Tibial artery (tissue), 4 donors: ENCODE measurements around the gene GALNT9.
"Not testable (repeated sequence)": the region's sequence is repeated elsewhere in the genome, so short reads cannot be mapped to it uniquely, and the experiment has no call there.

Experiments
- DNase-seq, 2 donors: peaks; one replicate each; pipeline ENCODE4 v3.0.0-alpha.2; 2019
- H3K27ac ChIP-seq, 2 donors: fragments of 200-600 bp; sonication (generic) in 1 of 2; 1 replicate in 1 of 2; 2 replicates in 1 of 2; pipeline ENCODE4 v1.5.1; 2018 to 2019; ENCODE audit warnings: mild to moderate bottlenecking in 1 of 2
- H3K27me3 ChIP-seq, 2 donors: fragments of 200-600 bp; sonication (generic) in 1 of 2; one replicate each; pipeline versions ENCODE4 v1.5.1 to v1.6.0; 2016 to 2019
- H3K36me3 ChIP-seq, 3 donors: fragments of 200-600 bp; sonication (generic) in 2 of 3; one replicate each; pipeline ENCODE4 v1.5.1; 2016 to 2019; ENCODE audit warnings: mild to moderate bottlenecking in 2 of 3
- H3K4me1 ChIP-seq, 4 donors: fragments of 200-600 bp; sonication (generic) in 2 of 4; 1 replicate in 3 of 4; 2 replicates in 1 of 4; pipeline ENCODE4 v1.5.1; 2016 to 2019
- H3K4me3 ChIP-seq, 2 donors: fragments of 200-600 bp; sonication (generic) in 1 of 2; 1 replicate in 1 of 2; 2 replicates in 1 of 2; pipeline ENCODE4 v1.5.1; 2018 to 2019; ENCODE audit warnings: mild to moderate bottlenecking in 2 of 2
- H3K9me3 ChIP-seq, 3 donors: fragments of 200-600 bp; sonication (generic) in 1 of 3; one replicate each; pipeline ENCODE4 v1.5.1; 2016 to 2019
- CTCF ChIP-seq, 2 experiments: fragments of 200-600 bp in 1 of 2; fragments of 450-650 bp in 1 of 2; IDR thresholded peaks; one replicate each; pipeline ENCODE4 v1.5.1; 2017 to 2019; ENCODE audit warnings: antibody characterized with exemption in 2 of 2, mild to moderate bottlenecking in 1 of 2, moderate library complexity in 1 of 2
- intact Hi-C: fragments of 100-400 bp; cut with DNase I; formaldehyde crosslinking; loops from one replicate; pipeline ENCODE4 v1.15.0; 2023; ENCODE audit warnings: low total_unique reads

GALNT9 gene

GRCh38 chr12:132266370-132266769 is 63.0 kb downstream of the GALNT9 start:
- no peak for TF ChIP-seq CTCF (IDR thresholded peaks at IDR 0.05)
- no peak for DNase-seq
- intact Hi-C loops: loop anchor here (10.0 kb wide), 1 partner anchor 1102 kb away; no protein-coding TSS in a partner anchor

GRCh38 chr12:132265822-132266221 is 63.6 kb downstream of the GALNT9 start:
- H3K36me3 ChIP-seq, H3K9me3 ChIP-seq, DNase-seq, H3K27ac ChIP-seq, H3K4me1 ChIP-seq, H3K4me3 ChIP-seq: not testable (repeated sequence)
- intact Hi-C loops: loop anchor here (10.0 kb wide), 1 partner anchor 1101 kb away; no protein-coding TSS in a partner anchor
- peaks cover 0 to 73% of the 10 kb centered on the region in 2 donors for H3K27me3 ChIP-seq

More at GRCh38 chr12:132266370-132266769, 63.0 kb downstream of the GALNT9 start:
- Histone ChIP-seq H3K4me1 (no peaks in the 10 kb centered on the region), H3K4me3 (no peak overlapping the region), H3K9me3 (no peaks in the 10 kb centered on the region), H3K27me3 (peaks cover 0 to 72% of the 10 kb centered on the region in 2 donors), H3K27ac (no peak overlapping the region), H3K36me3 (no peaks in the 10 kb centered on the region)

- H3K27me3 ChIP-seq: peaks cover 0 to 76% of the 10 kb centered on the region in 2 donors
- DNase-seq: no peak
- TF ChIP-seq CTCF (IDR thresholded peaks at IDR 0.05): no peak
Measured at GRCh38 chr12:132265056-132265800, 64.2 kb downstream of the GALNT9 start.

GRCh38 chr12:132264086-132265010 is 65.0 kb downstream of the GALNT9 start:
- no peaks in the 10 kb centered on the region for H3K9me3 ChIP-seq
- no peak for DNase-seq
- no peaks in the 10 kb centered on the region for H3K4me1 ChIP-seq
- intact Hi-C loops: loop anchor here (10.0 kb wide), 1 partner anchor 1100 kb away; no protein-coding TSS in a partner anchor
- H3K4me3 ChIP-seq: no peak overlapping the region
- H3K36me3 ChIP-seq: no peaks in the 10 kb centered on the region
- TF ChIP-seq CTCF (IDR thresholded peaks at IDR 0.05): no peak
- no peak overlapping the region for H3K27ac ChIP-seq
- H3K27me3 ChIP-seq: peaks cover 0 to 80% of the 10 kb centered on the region in 2 donors

More at GRCh38 chr12:132265056-132265800, 64.2 kb downstream of the GALNT9 start:
- intact Hi-C loops: loop anchor here (10.0 kb wide), 1 partner anchor 1100 kb away; no protein-coding TSS in a partner anchor
- H3K4me1 ChIP-seq: no peaks in the 10 kb centered on the region
- no peaks in the 10 kb centered on the region for H3K9me3 ChIP-seq
- H3K27ac ChIP-seq: no peak overlapping the region
- no peak overlapping the region for H3K4me3 ChIP-seq
- no peaks in the 10 kb centered on the region for H3K36me3 ChIP-seq

- no peak for DNase-seq
- H3K27me3 ChIP-seq: peaks cover 0 to 80% of the 10 kb centered on the region in 2 donors
Measured at GRCh38 chr12:132263451-132264049, 65.8 kb downstream of the GALNT9 start.

More at GRCh38 chr12:132263451-132264049, 65.8 kb downstream of the GALNT9 start:
- intact Hi-C loops: loop anchor here (10.0 kb wide), 1 partner anchor 1099 kb away; no protein-coding TSS in a partner anchor
- H3K9me3 ChIP-seq: no peaks in the 10 kb centered on the region
- no peaks in the 10 kb centered on the region for H3K4me1 ChIP-seq
- no peaks in the 10 kb centered on the region for H3K36me3 ChIP-seq
- H3K4me3 ChIP-seq: no peak overlapping the region
- no peak for TF ChIP-seq CTCF (IDR thresholded peaks at IDR 0.05)
- H3K27ac ChIP-seq: no peak overlapping the region
